Breast epithelium (tissue), 4 donors: ENCODE data around the gene MZF1. TPM values are rescaled to one million over a fixed set of nuclear protein-coding genes. Genes with fewer than 3 reads are reported as not detected.

ENCODE experiments used
- DNase-seq, 2 donors: peaks; one replicate each; pipeline ENCODE4 v3.0.0-alpha.2; 2019; ENCODE audit warnings: low spot score in 2 of 2
- H3K27ac ChIP-seq, 2 donors: fragments of 200-600 bp; sonication (generic) in 1 of 2; one replicate each; pipeline ENCODE4 v1.5.1; 2016 to 2019; ENCODE audit warnings: mild to moderate bottlenecking in 1 of 2
- H3K27me3 ChIP-seq, 2 donors: fragments of 200-600 bp; sonication (generic) in 1 of 2; one replicate each; pipeline versions ENCODE4 v1.5.1 to v1.6.0; 2017 to 2019; ENCODE audit warnings: control low read depth in 1 of 2, mild to moderate bottlenecking in 1 of 2
- H3K36me3 ChIP-seq: fragments of 200-600 bp; one replicate; pipeline ENCODE4 v1.5.1; 2019
- H3K4me1 ChIP-seq, 2 donors: fragments of 200-600 bp; sonication (generic); one replicate each; pipeline ENCODE4 v1.5.1; 2016 to 2019; ENCODE audit warnings: control low read depth in 1 of 2
- H3K4me3 ChIP-seq, 3 donors: fragments of 200-600 bp; sonication (generic); 1 replicate in 2 of 3; 2 replicates in 1 of 3; pipeline ENCODE4 v1.5.1; 2016 to 2019; ENCODE audit warnings: mild to moderate bottlenecking in 3 of 3, moderate library complexity in 2 of 3
- H3K9me3 ChIP-seq, 2 donors: fragments of 200-600 bp; sonication (generic) in 1 of 2; one replicate each; pipeline ENCODE4 v1.5.1; 2016 to 2019; ENCODE audit warnings: control low read depth in 1 of 2
- POLR2A ChIP-seq: fragments of 450-650 bp; IDR thresholded peaks from one replicate; pipeline ENCODE4 v1.6.1; 2016; ENCODE audit warnings: antibody characterized with exemption, mild to moderate bottlenecking, moderate library complexity
- POLR2AphosphoS5 ChIP-seq, 3 donors: sonication (generic); formaldehyde crosslinking; IDR thresholded peaks; one replicate each; pipeline ENCODE4 v1.6.1; 2017; ENCODE audit warnings: antibody characterized with exemption in 3 of 3
- intact Hi-C: fragments of 100-400 bp; cut with DNase I; formaldehyde crosslinking; loops from one replicate; pipeline ENCODE4 v1.15.1; 2023; ENCODE audit warnings: low total_unique reads
- total RNA-seq, 3 donors: library from RNA; depleted of rRNA; stranded (reverse); fragments of >200 nt; gene quantifications; one replicate each; pipeline ENCODE4 v1.1.0, GENCODE V29; 2016
- TF ChIP-seq, protein P1 (sequence below), 3 donors: fragments of 450-650 bp; IDR thresholded peaks; one replicate each; pipeline ENCODE4 v1.5.1; 2016 to 2017; ENCODE audit warnings: antibody characterized with exemption in 3 of 3, mild to moderate bottlenecking in 3 of 3, moderate library complexity in 3 of 3

MZF1 gene
- total RNA-seq, 3 donors from 2014 or later, result 18.7 to 43.0 (median 30.2) TPM

DNA sequence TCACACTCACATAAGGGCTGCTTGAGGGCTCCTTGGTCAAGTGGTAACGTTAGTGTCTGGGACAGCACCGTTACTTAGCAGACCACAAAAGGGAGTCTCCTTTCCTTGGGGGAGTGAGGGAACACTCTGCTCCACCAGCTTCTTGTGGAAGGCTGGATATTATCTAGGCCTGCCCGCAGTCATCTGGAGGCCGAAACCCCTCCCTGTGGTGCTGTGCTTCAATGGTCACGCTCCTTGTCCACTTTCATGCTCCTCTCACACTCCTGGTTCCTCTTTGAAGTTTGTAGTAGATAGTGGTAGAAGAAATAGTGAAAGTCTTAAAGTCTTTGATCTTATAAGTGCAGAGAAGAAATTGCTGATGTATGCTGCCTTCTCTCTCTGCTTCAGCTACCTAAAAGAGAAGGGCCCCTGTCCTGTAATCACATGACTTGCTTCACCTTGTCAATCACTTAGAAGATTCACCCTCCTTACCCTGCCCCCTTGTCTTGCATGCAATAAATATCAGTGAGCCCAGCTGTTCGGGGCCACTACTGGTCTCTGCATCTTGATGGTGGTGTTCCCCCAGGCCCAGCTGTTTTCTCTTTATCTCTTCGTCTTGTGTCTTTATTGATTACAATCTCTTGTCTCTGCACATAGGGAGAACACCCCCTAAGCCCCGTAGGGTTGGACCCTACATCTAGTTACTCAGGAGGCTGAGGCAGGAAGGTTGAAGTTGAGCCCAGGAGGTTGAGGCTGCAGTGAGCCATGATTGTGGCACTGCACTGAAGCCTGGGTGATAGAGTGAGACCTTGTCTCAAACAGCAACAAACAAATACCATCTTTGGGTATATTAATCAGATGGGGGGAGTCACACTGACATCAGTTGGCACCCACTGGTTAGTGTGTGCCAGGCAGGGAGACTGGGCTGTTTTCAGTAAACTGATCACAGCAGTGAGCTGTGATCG is 11.6 kb upstream of the MZF1 start:
- TF ChIP-seq POLR2A (no peak), POLR2AphosphoS5 (IDR thresholded peaks at IDR 0.05) (no peak)
- intact Hi-C loops, result no loop called here

DNA sequence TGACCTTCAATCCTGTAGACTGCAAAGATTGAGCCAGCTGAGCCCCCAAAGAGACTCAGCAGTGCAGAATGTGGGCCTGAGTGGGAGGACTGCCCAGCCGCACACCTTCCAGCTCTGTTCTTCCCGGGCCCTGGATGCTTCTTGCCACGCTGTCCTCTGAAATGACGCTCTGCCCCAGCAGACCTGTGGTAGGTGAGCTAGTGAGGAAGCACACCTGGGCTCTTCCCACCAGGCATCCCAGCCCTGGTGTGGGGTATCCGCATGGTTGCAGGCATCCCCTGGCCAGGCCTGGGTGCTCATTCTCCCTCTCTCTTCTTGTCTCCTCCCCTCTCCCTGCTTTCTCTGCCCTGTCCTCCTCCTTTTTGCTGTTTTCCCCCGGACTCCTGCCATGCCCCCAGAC is 9.8 kb upstream of the MZF1 start:
- peak in 1 of 2 donors; percentile 12 for DNase-seq
- no peaks in the 10 kb centered on the region for H3K36me3 ChIP-seq
- TF ChIP-seq POLR2A (no peak), POLR2AphosphoS5 (IDR thresholded peaks at IDR 0.05) (no peak)
- TF ChIP-seq, protein P1, sequence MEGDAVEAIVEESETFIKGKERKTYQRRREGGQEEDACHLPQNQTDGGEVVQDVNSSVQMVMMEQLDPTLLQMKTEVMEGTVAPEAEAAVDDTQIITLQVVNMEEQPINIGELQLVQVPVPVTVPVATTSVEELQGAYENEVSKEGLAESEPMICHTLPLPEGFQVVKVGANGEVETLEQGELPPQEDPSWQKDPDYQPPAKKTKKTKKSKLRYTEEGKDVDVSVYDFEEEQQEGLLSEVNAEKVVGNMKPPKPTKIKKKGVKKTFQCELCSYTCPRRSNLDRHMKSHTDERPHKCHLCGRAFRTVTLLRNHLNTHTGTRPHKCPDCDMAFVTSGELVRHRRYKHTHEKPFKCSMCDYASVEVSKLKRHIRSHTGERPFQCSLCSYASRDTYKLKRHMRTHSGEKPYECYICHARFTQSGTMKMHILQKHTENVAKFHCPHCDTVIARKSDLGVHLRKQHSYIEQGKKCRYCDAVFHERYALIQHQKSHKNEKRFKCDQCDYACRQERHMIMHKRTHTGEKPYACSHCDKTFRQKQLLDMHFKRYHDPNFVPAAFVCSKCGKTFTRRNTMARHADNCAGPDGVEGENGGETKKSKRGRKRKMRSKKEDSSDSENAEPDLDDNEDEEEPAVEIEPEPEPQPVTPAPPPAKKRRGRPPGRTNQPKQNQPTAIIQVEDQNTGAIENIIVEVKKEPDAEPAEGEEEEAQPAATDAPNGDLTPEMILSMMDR (IDR thresholded peaks at IDR 0.05), result no peak
- H3K4me3 ChIP-seq, result no peak overlapping the region
- H3K27ac ChIP-seq, result no peak overlapping the region
- intact Hi-C loops, result no loop called here
- no peaks in the 10 kb centered on the region for H3K9me3 ChIP-seq
- no peaks in the 10 kb centered on the region for H3K4me1 ChIP-seq
- H3K27me3 ChIP-seq, result no peaks in the 10 kb centered on the region

More for the DNA sequence above, 11.6 kb upstream of the MZF1 start:
- no peak overlapping the region for H3K4me3 ChIP-seq
- H3K36me3 ChIP-seq, result no peaks in the 10 kb centered on the region
- no peaks in the 10 kb centered on the region for H3K27me3 ChIP-seq
- H3K27ac ChIP-seq, result no peak overlapping the region
- no peaks in the 10 kb centered on the region for H3K9me3 ChIP-seq
- DNase-seq, result no peak
- no peaks in the 10 kb centered on the region for H3K4me1 ChIP-seq

DNA sequence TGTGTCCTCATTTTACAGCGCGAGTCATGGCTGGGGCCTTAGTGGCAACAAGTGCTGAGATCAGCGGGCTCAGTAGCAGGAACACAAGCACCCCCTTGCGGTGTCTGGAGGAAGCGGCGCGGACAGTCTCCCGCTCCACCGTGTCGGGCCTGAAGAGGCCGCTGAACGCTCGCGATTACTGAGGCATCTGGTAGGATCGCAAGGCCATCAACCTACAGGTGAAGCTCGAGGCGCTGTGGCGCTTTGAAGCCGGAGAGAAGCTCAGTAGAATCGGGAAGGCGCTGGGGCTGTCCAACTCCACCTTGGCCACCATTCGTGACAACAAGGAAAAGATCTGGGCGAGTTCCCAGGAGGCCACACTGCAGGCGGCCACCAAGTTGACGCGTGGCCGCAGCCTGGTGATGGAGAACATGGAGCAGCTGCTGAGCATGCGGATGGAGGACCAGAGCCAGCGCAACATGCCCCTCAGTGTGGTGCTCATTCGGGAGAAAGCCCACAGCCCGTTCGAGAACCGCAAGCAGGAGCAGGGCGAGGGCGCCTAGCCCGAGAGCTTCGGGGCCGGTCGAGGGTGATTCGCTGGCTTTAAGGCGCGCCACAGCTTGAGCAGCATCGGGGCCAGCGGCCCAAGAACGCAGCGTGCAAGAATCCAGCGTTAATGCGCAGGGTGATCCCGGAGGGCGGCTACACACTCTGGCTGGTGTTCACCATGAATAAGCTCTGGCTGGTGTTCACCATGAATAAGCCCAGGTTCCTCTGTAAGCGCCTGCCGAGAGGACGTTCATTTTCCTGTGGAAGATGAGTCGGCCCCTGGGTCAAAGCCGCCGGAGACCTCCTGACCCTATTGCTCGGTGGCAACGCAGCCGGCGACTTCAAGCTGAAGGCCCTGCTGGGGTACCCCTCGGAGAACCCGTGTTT is 8.3 kb upstream of the MZF1 start:
- TF ChIP-seq, protein P1 (IDR thresholded peaks at IDR 0.05), result peak; percentile 58 to 84 (median 82)
- TF ChIP-seq POLR2AphosphoS5 (IDR thresholded peaks at IDR 0.05) (peak in 2 of 3 donors; percentile 15 to 53), POLR2A (no peak)
- Histone ChIP-seq H3K36me3 (no peaks in the 10 kb centered on the region), H3K27ac (peak overlapping the region in 1 of 2 donors; percentile 68), H3K4me1 (no peaks in the 10 kb centered on the region), H3K4me3 (no peak overlapping the region), H3K9me3 (no peaks in the 10 kb centered on the region), H3K27me3 (no peaks in the 10 kb centered on the region)
- DNase-seq, result peak in 1 of 2 donors; percentile 80
- intact Hi-C loops, result no loop called here

DNA sequence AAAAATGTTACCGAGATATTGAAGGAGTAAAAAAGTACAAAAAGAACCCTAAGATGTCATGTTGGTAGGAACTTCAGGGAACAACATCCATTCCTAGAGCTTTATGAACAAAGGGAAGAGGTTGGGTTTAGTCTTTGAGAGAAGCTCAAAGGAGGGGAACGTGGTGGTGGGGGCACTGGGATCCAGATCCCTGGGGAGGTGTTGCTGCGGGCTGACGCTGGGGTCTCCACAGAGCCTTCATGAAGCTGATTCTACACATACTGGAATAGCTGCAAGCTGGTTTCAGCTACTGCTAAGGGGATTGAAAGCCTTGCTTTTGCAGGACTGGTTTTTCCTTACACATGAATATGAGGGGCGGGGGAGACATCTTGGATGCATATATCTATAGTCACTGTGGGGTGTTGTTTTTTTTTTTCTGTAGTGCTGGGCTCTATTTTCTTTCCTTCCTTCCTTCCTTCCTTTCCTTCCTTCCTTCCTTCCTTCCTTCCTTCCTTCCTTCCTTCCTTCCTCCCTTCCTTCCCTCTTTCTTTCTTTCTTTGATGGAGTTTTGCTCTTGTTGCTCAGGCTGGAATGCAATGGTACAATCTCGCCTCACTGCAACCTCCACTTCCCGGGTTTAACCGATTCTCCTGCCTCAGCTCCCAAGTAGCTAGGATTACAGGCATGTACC is 6.5 kb upstream of the MZF1 start:
- Histone ChIP-seq H3K9me3 (no peaks in the 10 kb centered on the region), H3K27ac (no peak overlapping the region), H3K4me1 (no peaks in the 10 kb centered on the region), H3K4me3 (no peak overlapping the region), H3K27me3 (no peaks in the 10 kb centered on the region), H3K36me3 (no peaks in the 10 kb centered on the region)
- DNase-seq, result no peak
- intact Hi-C loops, result no loop called here
- TF ChIP-seq, protein P1 (IDR thresholded peaks at IDR 0.05), result no peak
- TF ChIP-seq POLR2A (no peak), POLR2AphosphoS5 (IDR thresholded peaks at IDR 0.05) (no peak)
